GM19467 (cell line): ENCODE results near the gene IL19.
"Not testable (repeated sequence)": the region's sequence is repeated elsewhere in the genome, so short reads cannot be mapped to it uniquely, and the experiment has no call there.

Source experiments
- ATAC-seq: cut with Tn5 transposase; IDR thresholded peaks from one replicate; pipeline ENCODE4 v1.9.1; 2021; ENCODE audit warnings: mild to moderate bottlenecking, moderate library complexity; ENCODE audit not compliant: unreplicated experiment

IL19 gene

DNA sequence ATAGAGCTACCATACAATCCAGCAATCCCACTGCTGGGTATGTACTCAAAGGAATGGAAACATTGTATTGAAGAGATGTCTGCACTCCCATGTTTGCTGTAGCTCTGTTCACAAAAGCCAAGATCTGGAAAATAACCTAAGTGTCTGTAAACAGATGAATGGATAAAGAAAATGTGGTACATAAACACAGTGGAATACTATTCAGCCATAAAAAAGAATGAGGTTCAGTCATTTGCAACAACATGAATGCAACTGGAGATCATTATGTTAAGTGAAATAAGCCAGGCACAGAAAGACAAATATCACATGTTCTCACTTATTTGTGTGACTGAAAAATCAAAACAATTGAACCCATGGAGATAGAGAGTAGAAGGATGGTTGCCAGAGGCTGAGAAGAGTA lies 83.1 kb downstream of the IL19 start:
- ATAC-seq, result not testable (repeated sequence)

GRCh38 chr1:206854401-206855129 lies 84.0 kb downstream of the IL19 start:
- no peak for ATAC-seq

- no peak for ATAC-seq
Measured at GRCh38 chr1:206855859-206856258, 85.3 kb downstream of the IL19 start.

GRCh38 chr1:206856674-206857464 lies 86.3 kb downstream of the IL19 start:
- no peak for ATAC-seq

GRCh38 chr1:206859082-206859521 lies 88.5 kb downstream of the IL19 start:
- ATAC-seq, result no peak

DNA sequence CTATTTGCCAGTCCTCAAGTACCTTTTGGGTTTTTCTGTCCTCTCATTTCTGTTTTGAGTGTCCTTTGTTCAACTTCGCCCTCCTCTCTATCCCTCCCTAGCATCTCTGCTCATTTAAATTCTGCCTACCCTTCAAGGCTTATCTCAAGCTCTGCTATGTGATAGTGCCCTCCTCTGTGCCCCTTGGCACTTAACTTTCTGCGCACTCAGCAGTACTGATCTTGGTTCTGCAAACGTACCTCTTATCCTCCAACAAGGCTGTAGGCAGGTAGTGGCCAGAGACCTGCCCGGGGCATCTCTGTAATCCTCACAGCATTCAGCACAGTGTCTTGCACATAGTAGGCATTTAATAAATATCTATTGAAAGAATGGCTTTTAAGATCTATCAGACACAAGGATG lies 89.6 kb downstream of the IL19 start:
- no peak for ATAC-seq

DNA sequence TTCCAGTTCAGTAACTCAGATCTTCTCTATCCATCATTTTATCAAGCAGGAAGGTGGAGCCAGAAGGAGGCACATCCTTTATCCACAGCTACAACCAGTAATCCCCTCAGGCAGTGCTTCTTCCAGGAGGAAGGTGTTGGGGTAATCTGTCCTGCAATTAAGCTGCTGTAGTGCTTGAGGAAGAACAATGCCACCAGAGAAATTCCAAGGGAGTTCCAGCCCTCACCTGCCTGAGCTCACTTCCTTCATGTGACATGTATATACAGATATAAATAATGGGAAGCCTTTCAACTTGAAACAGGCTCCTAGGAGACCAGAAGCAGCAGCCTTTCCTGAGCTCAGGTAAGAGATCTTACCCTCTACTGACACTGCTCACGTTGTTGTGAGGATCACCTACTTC lies 92.7 kb downstream of the IL19 start:
- no peak for ATAC-seq

DNA sequence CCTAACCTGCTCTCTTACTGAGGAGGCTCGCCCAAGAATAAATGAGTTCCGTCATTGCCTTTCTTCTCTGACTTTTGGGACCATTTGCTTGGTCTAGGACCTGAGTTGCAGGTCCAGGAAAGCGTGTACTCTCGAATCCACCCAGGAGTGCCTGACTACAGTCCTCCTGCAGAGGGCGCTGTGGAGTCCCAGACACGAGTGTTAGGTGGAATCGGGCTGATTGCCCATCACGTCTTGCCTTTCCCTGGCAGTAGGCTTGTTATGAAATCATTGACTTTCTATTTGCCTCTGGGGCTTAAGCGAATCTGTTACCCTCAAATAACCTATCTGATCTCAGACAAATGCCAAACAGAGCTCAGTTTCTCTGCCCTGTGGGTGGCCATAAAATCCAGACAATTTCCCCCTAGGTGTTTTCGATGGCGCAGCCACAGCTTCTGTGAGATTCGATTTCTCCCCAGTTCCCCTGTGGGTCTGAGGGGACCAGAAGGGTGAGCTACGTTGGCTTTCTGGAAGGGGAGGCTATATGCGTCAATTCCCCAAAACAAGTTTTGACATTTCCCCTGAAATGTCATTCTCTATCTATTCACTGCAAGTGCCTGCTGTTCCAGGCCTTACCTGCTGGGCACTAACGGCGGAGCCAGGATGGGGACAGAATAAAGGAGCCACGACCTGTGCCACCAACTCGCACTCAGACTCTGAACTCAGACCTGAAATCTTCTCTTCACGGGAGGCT lies 94.5 kb downstream of the IL19 start, which contains the start of gene IL20:
Gene IL20 (plus strand): TSS at position 685 of the 733 bp plus-strand sequence. CDS start 230 bp downstream, outside the sequence.
- no peak for ATAC-seq

DNA sequence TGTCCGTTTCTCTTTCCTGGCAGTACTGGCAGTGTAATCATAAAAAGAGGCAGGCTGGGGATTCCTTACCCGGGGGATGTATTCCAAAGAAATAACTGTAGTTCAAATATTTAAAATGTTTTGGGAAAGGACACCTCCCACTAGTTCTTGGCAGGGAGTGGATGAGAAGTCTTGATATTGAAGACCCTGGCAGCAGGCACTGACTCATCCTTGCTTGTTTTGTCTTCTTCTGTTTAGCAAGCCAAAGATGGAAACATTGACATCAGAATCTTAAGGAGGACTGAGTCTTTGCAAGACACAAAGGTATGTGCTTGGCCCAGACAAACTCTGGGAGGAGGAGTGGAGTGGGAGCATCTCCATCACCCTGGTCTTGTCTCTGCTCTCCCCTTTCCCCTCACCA lies 95.5 kb downstream of the IL19 start:
- ATAC-seq, result no peak

DNA sequence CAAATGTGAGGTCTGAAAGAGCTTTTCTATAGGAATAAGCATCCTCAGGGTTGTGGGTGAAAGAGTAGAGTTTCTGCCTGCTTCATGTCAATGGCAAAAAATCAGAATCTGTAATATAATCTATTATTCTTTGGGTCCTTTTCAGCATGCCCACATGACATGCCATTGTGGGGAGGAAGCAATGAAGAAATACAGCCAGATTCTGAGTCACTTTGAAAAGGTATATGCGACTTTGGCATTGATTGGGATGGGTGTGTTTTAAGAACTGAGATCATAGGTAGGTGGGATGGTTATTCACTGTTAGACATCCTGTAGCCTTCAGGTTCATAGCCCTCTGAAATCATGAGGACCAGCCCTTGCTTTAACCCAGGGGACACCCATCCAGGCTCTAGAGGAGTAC lies 96.7 kb downstream of the IL19 start:
- no peak for ATAC-seq

DNA sequence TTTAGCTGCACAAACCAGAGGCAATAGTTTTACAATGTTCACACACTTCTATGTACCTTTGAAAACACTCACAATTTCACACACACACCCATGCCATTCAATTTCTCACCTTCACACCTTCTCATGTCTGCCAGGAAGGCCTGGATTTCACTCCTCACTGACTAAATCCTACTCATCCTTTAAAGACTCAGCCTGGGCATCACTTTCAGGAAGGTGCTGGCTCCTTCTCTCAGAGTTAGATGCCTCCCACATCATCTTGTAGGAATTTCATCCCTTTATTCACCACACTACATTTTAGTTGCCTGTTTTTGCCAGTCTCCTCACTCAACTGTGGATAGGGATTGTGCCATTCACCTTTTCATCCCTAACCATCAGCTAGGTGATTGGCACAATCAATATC lies 97.1 kb downstream of the IL19 start:
- no peak for ATAC-seq

DNA sequence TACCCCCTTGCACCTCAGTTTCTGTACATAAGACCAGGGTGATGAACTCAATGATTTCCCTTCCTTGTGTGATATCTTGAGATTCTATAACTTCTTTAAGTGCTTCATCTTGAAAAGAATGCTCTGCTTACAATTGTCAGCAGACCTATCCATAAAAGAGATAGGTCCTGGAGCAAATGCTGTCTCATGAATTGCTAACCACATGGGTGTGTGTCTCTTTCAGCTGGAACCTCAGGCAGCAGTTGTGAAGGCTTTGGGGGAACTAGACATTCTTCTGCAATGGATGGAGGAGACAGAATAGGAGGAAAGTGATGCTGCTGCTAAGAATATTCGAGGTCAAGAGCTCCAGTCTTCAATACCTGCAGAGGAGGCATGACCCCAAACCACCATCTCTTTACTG lies 97.7 kb downstream of the IL19 start:
- no peak for ATAC-seq

DNA sequence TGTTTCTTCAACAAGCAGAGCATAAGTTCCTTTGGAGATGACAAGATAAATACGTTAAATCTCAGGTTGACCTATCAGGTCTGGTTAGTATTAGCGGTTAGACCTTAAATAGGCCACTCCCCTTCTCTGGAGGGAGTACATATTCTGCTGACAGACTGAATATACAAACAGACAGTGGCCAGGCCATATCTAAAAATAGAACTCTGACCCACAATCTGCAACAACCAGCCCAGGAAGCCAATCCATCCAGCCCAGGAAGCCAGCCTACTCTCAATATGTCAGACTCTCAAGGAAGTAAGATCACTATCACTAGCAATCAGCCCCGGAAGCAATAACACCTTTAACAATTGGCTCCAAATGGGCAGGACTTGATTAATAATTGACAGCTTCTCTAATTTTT lies 101.6 kb downstream of the IL19 start:
- no peak for ATAC-seq

- no peak for ATAC-seq
Measured at GRCh38 chr1:206873603-206874188, 103.1 kb downstream of the IL19 start.

GRCh38 chr1:206875752-206876377 lies 105.3 kb downstream of the IL19 start:
- ATAC-seq, result no peak

DNA sequence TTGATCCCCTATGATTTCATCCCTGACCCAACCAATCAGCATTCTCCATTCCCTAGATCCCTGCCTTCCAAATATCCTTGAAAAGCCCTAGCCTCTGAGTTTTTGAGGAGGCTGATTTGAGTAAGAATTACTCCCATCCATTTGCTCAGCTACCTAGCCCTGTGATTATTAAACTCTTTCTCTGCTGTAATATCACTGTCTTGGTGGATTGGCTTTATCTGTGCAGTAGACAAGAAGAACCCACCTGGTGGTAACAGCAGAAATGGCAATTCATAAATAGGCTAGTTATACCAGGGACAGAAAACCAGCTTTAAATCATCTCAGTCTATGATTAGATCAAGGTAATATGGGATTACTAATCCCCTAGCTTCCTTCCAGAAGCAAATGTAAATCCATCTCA lies 107.9 kb downstream of the IL19 start:
- ATAC-seq, result no peak

DNA sequence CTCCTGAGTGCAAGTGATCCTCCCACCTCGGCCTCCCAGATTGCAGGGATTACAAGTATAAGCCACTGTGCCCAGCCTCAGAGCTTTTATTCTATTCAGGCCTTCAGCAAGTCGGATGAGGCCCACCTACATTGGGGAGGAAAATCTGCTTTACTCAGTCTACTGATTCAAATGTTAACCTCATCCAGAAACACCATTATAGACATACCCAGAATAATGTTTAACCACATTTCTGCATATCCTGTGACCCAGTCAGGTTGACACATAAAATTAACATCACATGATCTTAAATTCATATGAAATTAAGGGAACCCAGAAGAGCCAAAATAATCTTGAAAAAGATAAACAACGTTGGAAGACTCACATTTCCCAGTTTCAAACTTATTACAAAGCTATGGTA lies 109.7 kb downstream of the IL19 start:
- no peak for ATAC-seq

DNA sequence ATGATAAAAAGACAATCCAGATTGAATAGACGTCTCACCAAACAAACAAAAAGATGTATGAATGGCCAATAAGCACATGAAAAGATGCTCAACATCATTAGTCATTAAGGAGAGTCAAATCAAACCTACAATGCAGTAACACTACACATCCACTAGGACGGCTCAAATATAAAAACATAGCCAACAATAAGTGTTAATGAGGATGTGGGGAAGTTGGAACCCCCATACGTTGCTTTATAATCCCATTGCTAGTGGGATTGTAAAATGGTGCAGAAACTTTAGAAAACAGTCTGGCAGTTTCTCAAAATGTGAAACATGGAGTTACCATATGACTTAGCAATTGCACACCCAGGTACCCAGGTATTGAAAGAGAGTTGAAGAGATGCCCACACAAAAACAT lies 112.0 kb downstream of the IL19 start:
- ATAC-seq, result no peak

- ATAC-seq, result no peak
Measured at GRCh38 chr1:206883160-206883559, 112.6 kb downstream of the IL19 start.

GRCh38 chr1:206883876-206884275 lies 113.3 kb downstream of the IL19 start:
- ATAC-seq, result no peak
